GM18870 (cell line): ENCODE measurements around the gene EP400.
"Not testable (repeated sequence)": the region's sequence is repeated elsewhere in the genome, so short reads cannot be mapped to it uniquely, and the experiment has no call there.

ENCODE experiments used
- ATAC-seq: cut with Tn5 transposase; IDR thresholded peaks from one replicate; pipeline ENCODE4 v1.9.1; 2021; ENCODE audit warnings: moderate library complexity; ENCODE audit not compliant: unreplicated experiment

The EP400 gene

GRCh38 chr12:132078190-132078589 lies 128.4 kb downstream of the EP400 start:
- no peak for ATAC-seq

GRCh38 chr12:132079200-132079599 lies 129.5 kb downstream of the EP400 start:
- ATAC-seq, result no peak

- no peak for ATAC-seq
Measured at GRCh38 chr12:132079695-132080094, 130.0 kb downstream of the EP400 start.

- ATAC-seq, result not testable (repeated sequence)
Measured at GRCh38 chr12:132080515-132080914, 130.8 kb downstream of the EP400 start.

GRCh38 chr12:132081423-132081822 lies 131.7 kb downstream of the EP400 start:
- ATAC-seq, result no peak

- no peak for ATAC-seq
Measured at GRCh38 chr12:132083614-132083940, 133.8 kb downstream of the EP400 start.

GRCh38 chr12:132083941-132084620 lies 134.3 kb downstream of the EP400 start:
- ATAC-seq, result peak; percentile 80

- no peak for ATAC-seq
Measured at GRCh38 chr12:132084621-132085290, 135.0 kb downstream of the EP400 start.

GRCh38 chr12:132085291-132085635 lies 135.5 kb downstream of the EP400 start:
- no peak for ATAC-seq

GRCh38 chr12:132089407-132089910 lies 139.7 kb downstream of the EP400 start:
- ATAC-seq, result no peak

- ATAC-seq, result no peak
Measured at GRCh38 chr12:132094269-132094891, 144.6 kb downstream of the EP400 start.

GRCh38 chr12:132095520-132096409 lies 146.0 kb downstream of the EP400 start:
- ATAC-seq, result no peak

- no peak for ATAC-seq
Measured at GRCh38 chr12:132099739-132100138, 150.0 kb downstream of the EP400 start.

- no peak for ATAC-seq
Measured at GRCh38 chr12:132100306-132101065, 150.7 kb downstream of the EP400 start.

- no peak for ATAC-seq
Measured at GRCh38 chr12:132102297-132102696, 152.6 kb downstream of the EP400 start.

- not testable (repeated sequence) for ATAC-seq
Measured at GRCh38 chr12:132103072-132103471, 153.3 kb downstream of the EP400 start.

GRCh38 chr12:132103542-132104308 lies 154.0 kb downstream of the EP400 start:
- ATAC-seq, result no peak

- no peak for ATAC-seq
Measured at GRCh38 chr12:132105467-132105866, 155.7 kb downstream of the EP400 start.

GRCh38 chr12:132106921-132107320 lies 157.2 kb downstream of the EP400 start:
- no peak for ATAC-seq
